Smooth muscle cell (in vitro differentiated cells): ENCODE measurements around the gene KTI12. TPM values are rescaled to one million over a fixed set of nuclear protein-coding genes. Genes with fewer than 3 reads are reported as not detected.

ENCODE experiments used
- DNase-seq: peaks from one replicate; lab custom pipeline; 2025; ENCODE audit not compliant: unreplicated experiment; lab: John Stamatoyannopoulos, UW
- H2AFZ ChIP-seq: fragments of 200-600 bp; sonication (generic); 2 replicates; pipeline ENCODE4 v1.6.0; 2016; ENCODE audit warnings: antibody characterized with exemption, low read depth, mild to moderate bottlenecking
- H3F3A ChIP-seq: fragments of 200-600 bp; sonication (generic); 2 replicates; pipeline ENCODE4 v1.6.0; 2017; ENCODE audit warnings: antibody characterized with exemption, low read depth
- H3K27ac ChIP-seq: fragments of 200-600 bp; sonication (generic); 2 replicates; pipeline ENCODE4 v1.5.1; 2016; ENCODE audit warnings: low read depth, mild to moderate bottlenecking
- H3K27me3 ChIP-seq: fragments of 200-600 bp; sonication (generic); 2 replicates; pipeline ENCODE4 v1.6.1; 2016; ENCODE audit warnings: low read depth, mild to moderate bottlenecking
- H3K36me3 ChIP-seq: fragments of 200-600 bp; sonication (generic); 2 replicates; pipeline ENCODE4 v1.5.1; 2016; ENCODE audit warnings: low read depth
- H3K4me1 ChIP-seq: fragments of 200-600 bp; sonication (generic); 2 replicates; pipeline ENCODE4 v1.5.1; 2016; ENCODE audit warnings: low read depth
- H3K4me2 ChIP-seq: fragments of 200-600 bp; sonication (generic); 2 replicates; pipeline ENCODE4 v1.6.0; 2016; ENCODE audit warnings: mild to moderate bottlenecking
- H3K4me3 ChIP-seq: fragments of 200-600 bp; sonication (generic); 2 replicates; pipeline ENCODE4 v1.5.1; 2016; ENCODE audit warnings: mild to moderate bottlenecking
- H3K79me2 ChIP-seq: fragments of 200-600 bp; sonication (generic); 2 replicates; pipeline ENCODE4 v1.6.0; 2016; ENCODE audit warnings: low read depth, mild to moderate bottlenecking
- H3K9ac ChIP-seq: fragments of 200-600 bp; sonication (generic); 2 replicates; pipeline ENCODE4 v1.6.0; 2016; ENCODE audit warnings: low read depth
- H3K9me3 ChIP-seq: fragments of 200-600 bp; sonication (generic); replicated peaks from 2 replicates; pipeline ENCODE4 v1.5.1; 2016; ENCODE audit warnings: low read depth
- H4K20me1 ChIP-seq: fragments of 200-600 bp; sonication (generic); 2 replicates; pipeline ENCODE4 v1.6.0; 2016; ENCODE audit warnings: low read depth
- CTCF ChIP-seq: fragments of 200-600 bp; sonication (generic); IDR thresholded peaks from 2 replicates; pipeline ENCODE4 v1.5.1; 2017; ENCODE audit warnings: borderline replicate concordance, mild to moderate bottlenecking, antibody characterized with exemption; ENCODE audit not compliant: insufficient read depth, poor library complexity, severe bottlenecking
- WGBS: methylation state at CpG from one replicate; pipeline ENCODE4 v1.1.7; 2016; ENCODE audit warnings: low lambda C conversion rate; 5-methylcytosine and 5-hydroxymethylcytosine counted together
- polyA plus RNA-seq: library from polyadenylated mRNA; unstranded; fragments of >200 nt; fragmentation: Nextera tagmentation; extraction: Ambion mirVana; gene quantifications from 2 replicates; pipeline ENCODE4 v1.2.1, GENCODE V29; 2016
- total RNA-seq: library from RNA; depleted of rRNA; stranded (reverse); fragments of >200 nt; gene quantifications from 2 replicates; pipeline ENCODE4 v1.2.3, GENCODE V29; 2014

The KTI12 gene
- total and polyA plus RNA-seq, 2 experiments from 2014 or later = 8.1 to 11.6 TPM

GRCh38 chr1:51990478-51990965 lies 43.1 kb downstream of the KTI12 start, which contains the start of gene RAB3B:
Gene RAB3B, minus strand, starts transcription at chr1:51990700. Its CDS starts 13,583 bp downstream, at chr1:51977117.
- H3K27me3 ChIP-seq = peaks cover 36% of the 10 kb centered on the region
- no peaks in the 10 kb centered on the region for H3K36me3 ChIP-seq
- DNase-seq = peak; percentile 2
- under 1% methylated on average over 34 of the region's 46 CpGs for WGBS
- H3K79me2 ChIP-seq = no peaks in the 10 kb centered on the region
- TF ChIP-seq CTCF = no peak
- H4K20me1 ChIP-seq = no peaks in the 10 kb centered on the region
- no peaks in the 10 kb centered on the region for H3K9me3 ChIP-seq
- H3K27ac ChIP-seq = no peak within 1 kb of the TSS
- peak within 1 kb of the TSS; percentile 87 for H3K4me2 ChIP-seq
- peak within 1 kb of the TSS; percentile 82 for H2AFZ ChIP-seq
- peaks cover 3% of the 10 kb centered on the region for H3K4me1 ChIP-seq
- no peak within 1 kb of the TSS for H3K9ac ChIP-seq
- H3F3A ChIP-seq = no peaks in the 10 kb centered on the region
- peak within 1 kb of the TSS; percentile 73 for H3K4me3 ChIP-seq

- Histone ChIP-seq H3K27ac (no peak overlapping the region), H3K4me3 (peak overlapping the region; percentile 73), H4K20me1 (no peaks in the 10 kb centered on the region), H3F3A (no peaks in the 10 kb centered on the region), H3K9me3 (no peaks in the 10 kb centered on the region), H3K79me2 (no peaks in the 10 kb centered on the region), H2AFZ (peak overlapping the region; percentile 82), H3K4me2 (peak overlapping the region; percentile 87), H3K4me1 (peaks cover 3% of the 10 kb centered on the region), H3K27me3 (peaks cover 36% of the 10 kb centered on the region), H3K9ac (no peak overlapping the region), H3K36me3 (no peaks in the 10 kb centered on the region)
- 8% methylated on average over 22 of the region's 47 CpGs for WGBS
- DNase-seq = no peak
- no peak for TF ChIP-seq CTCF
Observed at GRCh38 chr1:51989582-51990477, 43.8 kb downstream of the KTI12 start.

GRCh38 chr1:51988254-51988653 lies 45.4 kb downstream of the KTI12 start:
- no peak overlapping the region for H3K9ac ChIP-seq
- no peaks in the 10 kb centered on the region for H3K9me3 ChIP-seq
- H3F3A ChIP-seq = no peaks in the 10 kb centered on the region
- H3K79me2 ChIP-seq = no peaks in the 10 kb centered on the region
- no peak overlapping the region for H3K4me3 ChIP-seq
- no peak overlapping the region for H3K4me2 ChIP-seq
- no peak for DNase-seq
- peaks cover 35% of the 10 kb centered on the region for H3K27me3 ChIP-seq
- no peak overlapping the region for H3K27ac ChIP-seq
- H4K20me1 ChIP-seq = no peaks in the 10 kb centered on the region
- H2AFZ ChIP-seq = no peak overlapping the region
- H3K36me3 ChIP-seq = no peaks in the 10 kb centered on the region
- TF ChIP-seq CTCF = no peak
- peaks cover 3% of the 10 kb centered on the region for H3K4me1 ChIP-seq
